MM.1S (cell line): ENCODE measurements around the gene NOL9.
A peak's percentile ranks its signal among the peaks of the same experiment; 100 is the strongest.

ENCODE experiments used
- DNase-seq: peaks from one replicate; pipeline ENCODE4 v3.0.0-alpha.2; 2015
- H2AFZ ChIP-seq: fragments of 300-600 bp; sonication (generic); 2 replicates; pipeline ENCODE4 v1.6.0; 2016; ENCODE audit warnings: antibody characterized with exemption, low read length
- H3F3A ChIP-seq: fragments of 300-600 bp; sonication (generic); 2 replicates; pipeline ENCODE4 v1.6.1; 2016; ENCODE audit warnings: mild to moderate bottlenecking, antibody characterized with exemption, low read length, moderate library complexity, mixed read lengths; ENCODE audit not compliant: insufficient read depth
- H3K27ac ChIP-seq: fragments of 300-600 bp; sonication (generic); 2 replicates; pipeline ENCODE4 v1.5.1; 2016; ENCODE audit warnings: mild to moderate bottlenecking, low read length
- H3K27me3 ChIP-seq: fragments of 300-600 bp; sonication (generic); replicated peaks from 2 replicates; pipeline ENCODE4 v1.6.0; 2016; ENCODE audit warnings: low read length; ENCODE audit not compliant: insufficient read depth
- H3K36me3 ChIP-seq: fragments of 300-600 bp; sonication (generic); replicated peaks from 2 replicates; pipeline ENCODE4 v1.6.1; 2016; ENCODE audit warnings: mild to moderate bottlenecking, low read length, mixed read lengths; ENCODE audit not compliant: insufficient read depth
- H3K4me1 ChIP-seq: fragments of 300-600 bp; sonication (generic); 2 replicates; pipeline ENCODE4 v1.6.1; 2016; ENCODE audit warnings: low read length, mixed read lengths
- H3K4me2 ChIP-seq: fragments of 300-600 bp; sonication (generic); 2 replicates; pipeline ENCODE4 v1.6.0; 2016; ENCODE audit warnings: low read depth, low read length
- H3K4me3 ChIP-seq: fragments of 300-600 bp; sonication (generic); 2 replicates; pipeline ENCODE4 v1.5.1; 2016; ENCODE audit warnings: low read length, mixed read lengths
- H3K79me2 ChIP-seq: fragments of 300-600 bp; sonication (generic); 2 replicates; pipeline ENCODE4 v1.6.1; 2016; ENCODE audit warnings: mixed run types, low read length, mixed read lengths
- H3K9ac ChIP-seq: fragments of 300-600 bp; sonication (generic); 2 replicates; pipeline ENCODE4 v1.6.1; 2016; ENCODE audit warnings: low read length, mixed read lengths
- H3K9me2 ChIP-seq: fragments of 300-600 bp; sonication (generic); replicated peaks from 2 replicates; pipeline ENCODE4 v1.6.1; 2016; ENCODE audit warnings: mild to moderate bottlenecking, low read length, mixed read lengths; ENCODE audit not compliant: insufficient read depth
- H3K9me3 ChIP-seq: fragments of 300-600 bp; sonication (generic); replicated peaks from 2 replicates; pipeline ENCODE4 v1.6.1; 2016; ENCODE audit warnings: mild to moderate bottlenecking, low read length, mixed read lengths; ENCODE audit not compliant: insufficient read depth
- H4K20me1 ChIP-seq: fragments of 300-600 bp; sonication (generic); 2 replicates; pipeline ENCODE4 v1.6.1; 2016; ENCODE audit warnings: mild to moderate bottlenecking, low read length, moderate library complexity, mixed read lengths; ENCODE audit not compliant: insufficient read depth
- CTCF ChIP-seq: fragments of 300-600 bp; sonication (generic); IDR thresholded peaks from 2 replicates; pipeline ENCODE4 v1.5.1; 2016; ENCODE audit warnings: antibody characterized with exemption, low read length, mixed read lengths
- EZH2 ChIP-seq: fragments of 300-600 bp; sonication (generic); optimal IDR thresholded peaks from 2 replicates; pipeline ENCODE3; 2017; ENCODE audit warnings: low read depth, mild to moderate bottlenecking, antibody characterized with exemption, low read length, mixed read lengths
- EZH2phosphoT487 ChIP-seq: fragments of 300-600 bp; sonication (generic); IDR thresholded peaks from 2 replicates; pipeline ENCODE4 v1.6.1; 2018; ENCODE audit warnings: antibody characterized with exemption, low read length

The NOL9 gene

DNA sequence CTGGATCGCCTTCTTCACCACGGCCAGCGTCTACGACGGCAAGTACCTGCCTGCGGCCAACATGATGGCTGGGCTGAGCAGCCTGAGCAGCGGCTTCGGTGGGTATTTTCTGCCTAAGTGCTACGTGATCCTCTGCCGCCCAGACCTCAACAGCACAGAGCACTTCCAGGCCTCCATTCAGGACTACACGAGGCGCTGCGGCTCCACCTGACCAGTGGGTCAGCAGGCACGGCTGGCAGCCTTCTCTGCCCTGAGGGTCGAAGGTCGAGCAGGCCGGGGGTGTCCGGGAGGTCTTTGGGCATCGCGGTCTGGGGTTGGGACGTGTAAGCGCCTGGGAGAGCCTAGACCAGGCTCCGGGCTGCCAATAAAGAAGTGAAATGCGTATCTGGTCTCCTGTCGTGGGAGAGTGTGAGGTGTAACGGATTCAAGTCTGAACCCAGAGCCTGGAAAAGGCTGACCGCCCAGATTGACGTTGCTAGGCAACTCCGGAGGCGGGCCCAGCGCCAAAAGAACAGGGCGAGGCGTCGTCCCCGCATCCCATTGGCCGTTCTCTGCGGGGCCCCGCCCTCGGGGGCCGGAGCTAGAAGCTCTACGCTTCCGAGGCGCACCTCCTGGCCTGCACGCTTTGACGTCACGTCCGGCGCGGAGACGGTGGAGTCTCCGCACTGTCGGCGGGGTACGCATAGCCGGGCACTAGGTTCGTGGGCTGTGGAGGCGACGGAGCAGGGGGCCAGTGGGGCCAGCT is 25.2 kb upstream of the NOL9 start, which contains the start of gene ZBTB48:
Gene ZBTB48, plus strand, starts transcription at position 621 of the 745 bp plus-strand sequence. CDS start 616 bp downstream, outside the sequence.
- no peaks in the 10 kb centered on the region; the same call in 1 of the 2 replicates for H3K27me3 ChIP-seq
- H3K27ac ChIP-seq, result peak within 1 kb of the TSS; percentile 33; the same call in 1 of the 2 replicates
- peaks cover 14% of the 10 kb centered on the region for H3K4me1 ChIP-seq
- peaks cover 21% of the 10 kb centered on the region for H3K79me2 ChIP-seq
- no peaks in the 10 kb centered on the region for H3F3A ChIP-seq
- peak within 1 kb of the TSS; percentile 73 for H3K9ac ChIP-seq
- peak; percentile 99 for DNase-seq
- TF ChIP-seq EZH2phosphoT487, result no peak
- TF ChIP-seq CTCF, result no peak
- no peak for TF ChIP-seq EZH2
- H3K4me2 ChIP-seq, result peak within 1 kb of the TSS; percentile 93
- peak within 1 kb of the TSS; percentile 70 for H3K4me3 ChIP-seq
- H2AFZ ChIP-seq, result peak within 1 kb of the TSS; percentile 83
- no peaks in the 10 kb centered on the region for H3K9me3 ChIP-seq
- H4K20me1 ChIP-seq, result no peaks in the 10 kb centered on the region
- H3K9me2 ChIP-seq, result no peaks in the 10 kb centered on the region
- H3K36me3 ChIP-seq, result no peaks in the 10 kb centered on the region

GRCh38 chr1:6578624-6579373 is 24.5 kb upstream of the NOL9 start:
- no peaks in the 10 kb centered on the region for H3F3A ChIP-seq
- peaks cover 14% of the 10 kb centered on the region for H3K4me1 ChIP-seq
- H3K9ac ChIP-seq, result no peak overlapping the region
- H3K9me2 ChIP-seq, result no peaks in the 10 kb centered on the region
- TF ChIP-seq CTCF (no peak), EZH2 (no peak), EZH2phosphoT487 (no peak)
- H3K79me2 ChIP-seq, result peaks cover 21% of the 10 kb centered on the region
- H3K4me3 ChIP-seq, result no peak overlapping the region
- peak overlapping the region; percentile 87; the same call in 1 of the 2 replicates for H3K4me2 ChIP-seq
- H3K36me3 ChIP-seq, result no peaks in the 10 kb centered on the region
- no peak for DNase-seq
- H3K27me3 ChIP-seq, result no peaks in the 10 kb centered on the region; the same call in 1 of the 2 replicates
- H3K9me3 ChIP-seq, result no peaks in the 10 kb centered on the region
- peak overlapping the region; percentile 83 for H2AFZ ChIP-seq
- H4K20me1 ChIP-seq, result no peaks in the 10 kb centered on the region
- H3K27ac ChIP-seq, result no peak overlapping the region

DNA sequence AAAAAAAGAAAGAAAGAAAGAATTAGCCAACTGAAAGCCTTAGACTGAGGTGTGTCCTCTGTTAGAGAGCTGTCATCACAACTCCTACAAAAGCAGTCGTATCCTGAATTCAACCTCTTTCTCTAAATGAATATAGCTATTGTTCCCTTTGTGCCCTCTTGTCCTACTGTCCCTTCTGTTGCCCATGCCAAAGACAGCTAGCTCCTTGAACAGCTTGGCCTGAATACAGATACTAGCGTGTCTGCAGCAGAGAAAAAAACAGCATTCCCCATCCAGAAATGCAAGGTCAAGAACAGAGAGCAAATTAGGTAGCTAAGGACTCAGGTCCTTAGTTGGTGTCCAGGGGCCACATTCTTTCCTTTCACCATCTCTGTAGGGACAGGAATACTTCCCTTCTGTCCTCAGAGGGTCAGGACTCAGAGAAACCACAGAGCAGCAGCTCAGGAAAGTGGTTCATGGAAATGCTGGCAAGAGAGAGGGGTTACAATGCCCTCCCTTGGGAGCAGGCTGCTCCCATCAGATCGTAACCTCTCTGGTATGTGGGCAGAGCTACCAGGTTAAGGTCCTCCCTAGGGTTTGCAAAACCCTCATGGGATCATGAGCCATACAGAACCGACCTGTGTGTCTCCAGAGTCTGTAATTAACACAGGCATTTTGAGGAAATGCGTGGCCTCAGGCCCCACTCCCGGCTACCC is 23.7 kb upstream of the NOL9 start:
- Histone ChIP-seq H2AFZ (no peak overlapping the region), H3F3A (no peaks in the 10 kb centered on the region), H3K27ac (no peak overlapping the region), H3K9me3 (no peaks in the 10 kb centered on the region), H3K4me3 (no peak overlapping the region), H3K4me2 (no peak overlapping the region), H3K36me3 (no peaks in the 10 kb centered on the region), H3K4me1 (peaks cover 14% of the 10 kb centered on the region), H3K9me2 (no peaks in the 10 kb centered on the region), H3K79me2 (peaks cover 21% of the 10 kb centered on the region), H4K20me1 (no peaks in the 10 kb centered on the region), H3K9ac (no peak overlapping the region), H3K27me3 (peaks cover 1% of the 10 kb centered on the region)
- DNase-seq, result no peak
- TF ChIP-seq EZH2 (no peak), CTCF (no peak), EZH2phosphoT487 (no peak)
